Measurements from ENCODE around the gene PRKCB. TPM values are rescaled to one million over a fixed set of nuclear protein-coding genes. Genes with fewer than 3 reads are reported as not detected.

The PRKCB gene
- total RNA-seq, 4 donors from 2014 or later: 0.29 to 9.5 (median 2.9) TPM

GRCh38 chr16:24037335-24037734 is 201.6 kb downstream of the PRKCB start:
- intact Hi-C loops (cut with DNase I; ENCODE audit: low total_unique reads): no loop called here
- no peaks in the 10 kb centered on the region for H3K9me3 ChIP-seq
- H3K4me1 ChIP-seq: no peaks in the 10 kb centered on the region
- TF ChIP-seq, protein P1, sequence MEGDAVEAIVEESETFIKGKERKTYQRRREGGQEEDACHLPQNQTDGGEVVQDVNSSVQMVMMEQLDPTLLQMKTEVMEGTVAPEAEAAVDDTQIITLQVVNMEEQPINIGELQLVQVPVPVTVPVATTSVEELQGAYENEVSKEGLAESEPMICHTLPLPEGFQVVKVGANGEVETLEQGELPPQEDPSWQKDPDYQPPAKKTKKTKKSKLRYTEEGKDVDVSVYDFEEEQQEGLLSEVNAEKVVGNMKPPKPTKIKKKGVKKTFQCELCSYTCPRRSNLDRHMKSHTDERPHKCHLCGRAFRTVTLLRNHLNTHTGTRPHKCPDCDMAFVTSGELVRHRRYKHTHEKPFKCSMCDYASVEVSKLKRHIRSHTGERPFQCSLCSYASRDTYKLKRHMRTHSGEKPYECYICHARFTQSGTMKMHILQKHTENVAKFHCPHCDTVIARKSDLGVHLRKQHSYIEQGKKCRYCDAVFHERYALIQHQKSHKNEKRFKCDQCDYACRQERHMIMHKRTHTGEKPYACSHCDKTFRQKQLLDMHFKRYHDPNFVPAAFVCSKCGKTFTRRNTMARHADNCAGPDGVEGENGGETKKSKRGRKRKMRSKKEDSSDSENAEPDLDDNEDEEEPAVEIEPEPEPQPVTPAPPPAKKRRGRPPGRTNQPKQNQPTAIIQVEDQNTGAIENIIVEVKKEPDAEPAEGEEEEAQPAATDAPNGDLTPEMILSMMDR (IDR thresholded peaks at IDR 0.05): no peak
- no peak for TF ChIP-seq POLR2A (IDR thresholded peaks at IDR 0.05)
- no peak for DNase-seq
- no peak overlapping the region for H3K27ac ChIP-seq
- no peaks in the 10 kb centered on the region for H3K36me3 ChIP-seq
- no peak overlapping the region for H3K4me3 ChIP-seq
- H3K27me3 ChIP-seq: no peaks in the 10 kb centered on the region

GRCh38 chr16:24041834-24042631 is 206.2 kb downstream of the PRKCB start:
- intact Hi-C loops (cut with DNase I; ENCODE audit: low total_unique reads): no loop called here
- Histone ChIP-seq H3K27ac (no peak overlapping the region), H3K4me1 (no peaks in the 10 kb centered on the region), H3K4me3 (no peak overlapping the region), H3K27me3 (no peaks in the 10 kb centered on the region), H3K9me3 (no peaks in the 10 kb centered on the region), H3K36me3 (no peaks in the 10 kb centered on the region)
- TF ChIP-seq, protein P1 (IDR thresholded peaks at IDR 0.05): peak; percentile 22 to 38 (median 32)
- TF ChIP-seq POLR2A (IDR thresholded peaks at IDR 0.05): no peak
- no peak for DNase-seq

- Histone ChIP-seq H3K36me3 (no peaks in the 10 kb centered on the region), H3K4me1 (no peaks in the 10 kb centered on the region), H3K27ac (no peak overlapping the region), H3K4me3 (no peak overlapping the region), H3K9me3 (no peaks in the 10 kb centered on the region), H3K27me3 (no peaks in the 10 kb centered on the region)
- DNase-seq: no peak
- no peak for TF ChIP-seq POLR2A (IDR thresholded peaks at IDR 0.05)
- TF ChIP-seq, protein P1 (IDR thresholded peaks at IDR 0.05): no peak
- intact Hi-C loops (cut with DNase I; ENCODE audit: low total_unique reads): no loop called here
These were observed 208.7 kb downstream of the PRKCB start for GRCh38 chr16:24044467-24044866.

DNA sequence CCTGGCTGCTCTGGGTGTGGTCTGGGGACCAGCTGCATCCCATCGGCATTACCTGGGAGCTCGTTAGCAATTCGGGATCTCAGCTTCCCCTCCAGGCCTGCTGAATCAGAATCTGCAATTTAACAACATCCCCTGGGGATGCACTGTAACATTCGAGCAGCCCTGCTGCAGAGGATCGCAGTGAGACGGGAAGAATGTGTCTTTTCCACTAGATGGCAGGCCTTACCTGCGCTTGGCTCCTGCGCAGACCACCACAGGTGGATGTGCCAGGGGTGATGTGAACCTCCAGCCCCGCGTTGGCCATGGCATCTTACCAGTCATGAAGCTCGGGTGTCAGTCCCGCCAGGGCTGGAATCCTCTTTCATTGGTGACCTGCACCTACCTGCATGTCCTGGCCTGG is 209.9 kb downstream of the PRKCB start:
- H3K4me3 ChIP-seq: no peak overlapping the region
- H3K9me3 ChIP-seq: no peaks in the 10 kb centered on the region
- no peaks in the 10 kb centered on the region for H3K36me3 ChIP-seq
- H3K4me1 ChIP-seq: no peaks in the 10 kb centered on the region
- intact Hi-C loops (cut with DNase I; ENCODE audit: low total_unique reads): no loop called here
- H3K27me3 ChIP-seq: no peaks in the 10 kb centered on the region
- TF ChIP-seq, protein P1 (IDR thresholded peaks at IDR 0.05): no peak
- TF ChIP-seq POLR2A (IDR thresholded peaks at IDR 0.05): no peak
- no peak for DNase-seq
- no peak overlapping the region for H3K27ac ChIP-seq

GRCh38 chr16:24046442-24046841 is 210.7 kb downstream of the PRKCB start:
- Histone ChIP-seq H3K9me3 (no peaks in the 10 kb centered on the region), H3K27me3 (no peaks in the 10 kb centered on the region), H3K36me3 (no peaks in the 10 kb centered on the region), H3K27ac (no peak overlapping the region), H3K4me3 (no peak overlapping the region), H3K4me1 (no peaks in the 10 kb centered on the region)
- intact Hi-C loops (cut with DNase I; ENCODE audit: low total_unique reads): no loop called here
- DNase-seq: no peak
- TF ChIP-seq, protein P1 (IDR thresholded peaks at IDR 0.05): no peak
- no peak for TF ChIP-seq POLR2A (IDR thresholded peaks at IDR 0.05)
